Measurements from ENCODE around the gene CRAMP1.

CRAMP1 gene

GRCh38 chr16:1678500-1679098 lies 66.4 kb downstream of the CRAMP1 start:
- no peak for TF ChIP-seq CTCF (IDR thresholded peaks at IDR 0.05; ENCODE audit: low read depth, low read length)
- no peak for DNase-seq (ENCODE audit: extremely low read depth, low read depth)

- DNase-seq (ENCODE audit: extremely low read depth, low read depth) = no peak
- no peak for TF ChIP-seq CTCF (IDR thresholded peaks at IDR 0.05; ENCODE audit: low read depth, low read length)
These were observed 68.2 kb downstream of the CRAMP1 start for GRCh38 chr16:1680361-1680760.

- no peak for TF ChIP-seq CTCF (IDR thresholded peaks at IDR 0.05; ENCODE audit: low read depth, low read length)
- no peak for DNase-seq (ENCODE audit: extremely low read depth, low read depth)
These were observed 68.9 kb downstream of the CRAMP1 start for GRCh38 chr16:1681032-1681431.

GRCh38 chr16:1687427-1688316 lies 75.5 kb downstream of the CRAMP1 start:
- no peak for DNase-seq (ENCODE audit: extremely low read depth, low read depth)
- no peak for TF ChIP-seq CTCF (IDR thresholded peaks at IDR 0.05; ENCODE audit: low read depth, low read length)

- no peak for TF ChIP-seq CTCF (IDR thresholded peaks at IDR 0.05; ENCODE audit: low read depth, low read length)
- no peak for DNase-seq (ENCODE audit: extremely low read depth, low read depth)
These were observed 76.8 kb downstream of the CRAMP1 start for GRCh38 chr16:1688807-1689560.

GRCh38 chr16:1689853-1690252 lies 77.7 kb downstream of the CRAMP1 start:
- TF ChIP-seq CTCF (IDR thresholded peaks at IDR 0.05; ENCODE audit: low read depth, low read length) = no peak
- DNase-seq (ENCODE audit: extremely low read depth, low read depth) = no peak

GRCh38 chr16:1690810-1691209 lies 78.7 kb downstream of the CRAMP1 start:
- no peak for DNase-seq (ENCODE audit: extremely low read depth, low read depth)
- no peak for TF ChIP-seq CTCF (IDR thresholded peaks at IDR 0.05; ENCODE audit: low read depth, low read length)

Data from AG09319 (cell line).